NOMO-1 treated with DMSO at 0.1 percent for 48 hours (cell line): ENCODE measurements around the gene RAP1GDS1.
"Not testable (repeated sequence)": the region's sequence is repeated elsewhere in the genome, so short reads cannot be mapped to it uniquely, and the experiment has no call there.

ENCODE experiments used
- DNase-seq: peaks from one replicate; lab custom pipeline; 2025; ENCODE audit not compliant: unreplicated experiment; lab: John Stamatoyannopoulos, UW

RAP1GDS1 gene

GRCh38 chr4:98479590-98479989 lies 218.4 kb downstream of the RAP1GDS1 start:
- DNase-seq, result not testable (repeated sequence)

GRCh38 chr4:98480535-98480934 lies 219.4 kb downstream of the RAP1GDS1 start:
- DNase-seq, result no peak

- DNase-seq, result no peak
Measured at GRCh38 chr4:98481167-98481566, 220.0 kb downstream of the RAP1GDS1 start.

GRCh38 chr4:98482503-98482846 lies 221.3 kb downstream of the RAP1GDS1 start:
- no peak for DNase-seq

- no peak for DNase-seq
Measured at GRCh38 chr4:98482847-98483806, 221.9 kb downstream of the RAP1GDS1 start.

- no peak for DNase-seq
Measured at GRCh38 chr4:98484031-98484430, 222.8 kb downstream of the RAP1GDS1 start.

GRCh38 chr4:98485816-98486345 lies 224.7 kb downstream of the RAP1GDS1 start:
- no peak for DNase-seq

GRCh38 chr4:98490251-98490650 lies 229.1 kb downstream of the RAP1GDS1 start:
- DNase-seq, result no peak

- DNase-seq, result no peak
Measured at GRCh38 chr4:98491899-98492559, 230.8 kb downstream of the RAP1GDS1 start.

GRCh38 chr4:98493296-98493695 lies 232.1 kb downstream of the RAP1GDS1 start:
- no peak for DNase-seq
